Measurements from ENCODE around the gene TBX4.

The TBX4 gene

DNA sequence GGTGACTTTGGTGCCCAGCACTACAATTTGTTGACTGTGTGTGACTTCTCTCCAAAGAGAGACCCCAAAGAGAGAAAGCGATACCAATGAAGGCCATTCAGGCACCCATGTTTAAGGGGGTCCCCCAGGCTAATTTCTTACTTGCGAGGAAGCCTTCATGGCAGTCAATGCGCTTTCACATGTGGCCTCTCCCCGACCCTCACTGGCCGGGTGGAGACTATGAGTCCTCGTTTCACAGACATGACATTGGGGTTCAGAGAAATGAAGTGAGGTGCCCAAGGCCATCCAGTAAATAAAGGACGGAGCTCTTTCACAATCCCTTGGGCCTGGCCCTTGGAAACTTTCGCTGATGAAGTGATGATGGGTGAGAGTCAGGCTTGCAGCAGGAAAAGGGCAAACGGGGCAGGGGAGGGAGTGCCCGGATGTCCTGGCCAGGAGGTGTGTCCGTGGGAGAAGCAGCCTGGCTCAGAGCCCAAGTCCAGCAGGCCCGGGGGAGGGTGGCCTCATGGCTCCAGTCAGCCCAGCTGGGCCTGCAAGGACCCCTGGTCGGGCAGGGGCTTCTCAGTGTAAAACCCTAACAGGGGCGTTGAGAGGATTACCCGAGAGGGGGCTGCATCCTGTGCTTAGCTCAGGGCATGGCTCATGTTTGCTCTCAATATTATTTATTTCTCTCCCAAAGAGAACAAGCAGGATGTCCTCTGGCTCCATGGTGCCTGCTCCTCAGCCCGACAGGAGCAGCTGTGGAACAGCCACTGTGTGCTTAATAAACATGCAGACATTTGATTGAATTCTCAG, 37.9 kb upstream of the TBX4 start:
- H3K4me3 ChIP-seq (ENCODE audit: low read length in 2 of 2) = no peak overlapping the region
- no peaks in the 10 kb centered on the region for H3K36me3 ChIP-seq (ENCODE audit: control insufficient read depth in 2 of 2, insufficient read depth in 2 of 2, low read length in 2 of 2)
- no peak overlapping the region for H3K27ac ChIP-seq (ENCODE audit: low read depth in 2 of 2, low read length in 2 of 2)
- H3K27me3 ChIP-seq (ENCODE audit: control insufficient read depth in 2 of 2, insufficient read depth in 2 of 2, low read length in 2 of 2) = peaks cover 14 to 16% of the 10 kb centered on the region in 2 donors
- peaks cover 25 to 28% of the 10 kb centered on the region in 2 donors for H3K4me1 ChIP-seq (ENCODE audit: control insufficient read depth in 2 of 2, insufficient read depth in 2 of 2, low read length in 2 of 2)
- H3K9me3 ChIP-seq (ENCODE audit: control insufficient read depth in 2 of 2, low read length in 2 of 2) = no peaks in the 10 kb centered on the region
- H3K9ac ChIP-seq (ENCODE audit: low read depth in 1 of 2, low read length in 2 of 2) = no peak overlapping the region

- Histone ChIP-seq H3K4me1 (ENCODE audit: control insufficient read depth in 2 of 2, insufficient read depth in 2 of 2, low read length in 2 of 2) (peaks cover 25 to 27% of the 10 kb centered on the region in 2 donors), H3K27ac (ENCODE audit: low read depth in 2 of 2, low read length in 2 of 2) (no peak overlapping the region), H3K9ac (ENCODE audit: low read depth in 1 of 2, low read length in 2 of 2) (no peak overlapping the region), H3K36me3 (ENCODE audit: control insufficient read depth in 2 of 2, insufficient read depth in 2 of 2, low read length in 2 of 2) (no peaks in the 10 kb centered on the region), H3K9me3 (ENCODE audit: control insufficient read depth in 2 of 2, low read length in 2 of 2) (no peaks in the 10 kb centered on the region), H3K4me3 (ENCODE audit: low read length in 2 of 2) (no peak overlapping the region), H3K27me3 (ENCODE audit: control insufficient read depth in 2 of 2, insufficient read depth in 2 of 2, low read length in 2 of 2) (peaks cover 13% of the 10 kb centered on the region in 2 donors)
Measured at GRCh38 chr17:61414936-61415251, 37.3 kb upstream of the TBX4 start.

- Histone ChIP-seq H3K36me3 (ENCODE audit: control insufficient read depth in 2 of 2, insufficient read depth in 2 of 2, low read length in 2 of 2) (no peaks in the 10 kb centered on the region), H3K27me3 (ENCODE audit: control insufficient read depth in 2 of 2, insufficient read depth in 2 of 2, low read length in 2 of 2) (peaks cover 6 to 7% of the 10 kb centered on the region in 2 donors), H3K27ac (ENCODE audit: low read depth in 2 of 2, low read length in 2 of 2) (no peak overlapping the region), H3K4me3 (ENCODE audit: low read length in 2 of 2) (no peak overlapping the region), H3K4me1 (ENCODE audit: control insufficient read depth in 2 of 2, insufficient read depth in 2 of 2, low read length in 2 of 2) (peaks cover 20 to 23% of the 10 kb centered on the region in 2 donors), H3K9me3 (ENCODE audit: control insufficient read depth in 2 of 2, low read length in 2 of 2) (no peaks in the 10 kb centered on the region), H3K9ac (ENCODE audit: low read depth in 1 of 2, low read length in 2 of 2) (no peak overlapping the region)
Measured at GRCh38 chr17:61415374-61416210, 36.6 kb upstream of the TBX4 start.

GRCh38 chr17:61416211-61416539, 36.0 kb upstream of the TBX4 start:
- H3K27me3 ChIP-seq (ENCODE audit: control insufficient read depth in 2 of 2, insufficient read depth in 2 of 2, low read length in 2 of 2) = peaks cover 4 to 10% of the 10 kb centered on the region in 2 donors
- H3K4me1 ChIP-seq (ENCODE audit: control insufficient read depth in 2 of 2, insufficient read depth in 2 of 2, low read length in 2 of 2) = peaks cover 17 to 19% of the 10 kb centered on the region in 2 donors

DNA sequence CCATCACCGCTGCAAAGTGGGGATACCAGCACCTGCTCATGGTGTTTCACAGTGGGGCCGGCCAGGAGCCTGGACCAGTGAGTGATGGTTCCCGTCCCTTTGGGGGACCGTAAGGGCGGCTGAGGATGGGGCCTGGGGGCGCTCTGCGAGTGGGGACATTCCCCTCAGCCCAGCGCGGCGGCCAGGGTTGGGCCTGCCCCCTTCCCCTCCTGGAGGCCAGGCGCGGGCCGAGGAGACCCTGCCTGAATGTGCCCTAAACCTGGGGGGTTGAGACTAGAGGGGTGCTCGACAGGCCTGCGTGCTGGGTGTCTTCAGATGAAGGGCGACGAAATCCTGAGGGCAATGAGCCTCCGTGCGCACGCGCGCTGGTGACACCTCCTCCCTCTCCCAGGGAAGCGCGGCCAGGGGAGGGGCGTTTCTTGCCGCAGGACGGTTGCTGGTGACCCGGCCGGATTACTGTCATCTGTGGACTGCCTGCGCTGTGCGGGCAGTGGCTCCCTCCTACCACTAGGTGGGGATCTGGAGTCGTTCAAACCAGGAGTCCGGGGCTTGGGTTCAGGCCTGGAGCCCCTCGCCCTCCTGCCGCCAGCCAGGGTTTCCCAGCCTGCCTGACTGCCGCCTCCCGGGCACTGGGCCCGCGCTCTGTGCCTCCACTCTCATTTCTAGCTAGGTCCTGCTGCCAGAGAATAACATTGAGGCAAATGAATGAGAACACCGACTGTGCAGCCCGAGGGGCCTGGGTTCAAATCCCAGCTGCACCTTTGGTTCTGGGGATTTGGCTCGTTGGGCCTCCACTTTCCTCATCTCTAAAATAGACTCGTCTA, 35.5 kb upstream of the TBX4 start:
- Histone ChIP-seq H3K9ac (ENCODE audit: low read depth in 1 of 2, low read length in 2 of 2) (no peak overlapping the region), H3K9me3 (ENCODE audit: control insufficient read depth in 2 of 2, low read length in 2 of 2) (no peaks in the 10 kb centered on the region), H3K36me3 (ENCODE audit: control insufficient read depth in 2 of 2, insufficient read depth in 2 of 2, low read length in 2 of 2) (no peaks in the 10 kb centered on the region), H3K27ac (ENCODE audit: low read depth in 2 of 2, low read length in 2 of 2) (no peak overlapping the region), H3K27me3 (ENCODE audit: control insufficient read depth in 2 of 2, insufficient read depth in 2 of 2, low read length in 2 of 2) (peaks cover 0 to 12% of the 10 kb centered on the region in 2 donors), H3K4me3 (ENCODE audit: low read length in 2 of 2) (peak overlapping the region; percentile 10 to 26), H3K4me1 (ENCODE audit: control insufficient read depth in 2 of 2, insufficient read depth in 2 of 2, low read length in 2 of 2) (peaks cover 13 to 14% of the 10 kb centered on the region in 2 donors)

More at GRCh38 chr17:61416211-61416539, 36.0 kb upstream of the TBX4 start:
- no peak overlapping the region for H3K4me3 ChIP-seq (ENCODE audit: low read length in 2 of 2)
- H3K36me3 ChIP-seq (ENCODE audit: control insufficient read depth in 2 of 2, insufficient read depth in 2 of 2, low read length in 2 of 2) = no peaks in the 10 kb centered on the region
- no peaks in the 10 kb centered on the region for H3K9me3 ChIP-seq (ENCODE audit: control insufficient read depth in 2 of 2, low read length in 2 of 2)
- H3K27ac ChIP-seq (ENCODE audit: low read depth in 2 of 2, low read length in 2 of 2) = no peak overlapping the region
- H3K9ac ChIP-seq (ENCODE audit: low read depth in 1 of 2, low read length in 2 of 2) = no peak overlapping the region

DNA sequence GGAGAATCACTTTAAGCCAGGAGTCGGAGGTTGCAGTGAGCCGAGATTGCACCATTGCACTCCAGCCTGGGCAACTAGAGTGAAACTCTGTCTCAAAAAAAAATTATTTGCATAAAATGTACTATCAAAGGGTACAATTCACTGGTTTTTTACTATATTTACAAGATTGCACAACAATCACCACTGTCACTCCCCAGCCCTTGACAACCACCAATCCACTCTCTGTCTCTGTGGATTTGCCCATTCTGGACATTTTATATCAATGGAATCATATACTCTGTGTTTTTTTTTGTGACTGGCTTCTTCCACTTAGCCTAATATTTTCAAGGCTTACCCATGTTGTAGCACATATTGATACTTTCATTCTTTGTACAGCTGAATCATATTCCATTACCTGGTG, 33.8 kb upstream of the TBX4 start:
- peaks cover 0 to 11% of the 10 kb centered on the region in 2 donors for H3K27me3 ChIP-seq (ENCODE audit: control insufficient read depth in 2 of 2, insufficient read depth in 2 of 2, low read length in 2 of 2)
- H3K27ac ChIP-seq (ENCODE audit: low read depth in 2 of 2, low read length in 2 of 2) = no peak overlapping the region
- H3K4me1 ChIP-seq (ENCODE audit: control insufficient read depth in 2 of 2, insufficient read depth in 2 of 2, low read length in 2 of 2) = peaks cover 6 to 8% of the 10 kb centered on the region in 2 donors

GRCh38 chr17:61419496-61420046, 32.7 kb upstream of the TBX4 start:
- H3K36me3 ChIP-seq (ENCODE audit: control insufficient read depth in 2 of 2, insufficient read depth in 2 of 2, low read length in 2 of 2) = no peaks in the 10 kb centered on the region
- H3K27me3 ChIP-seq (ENCODE audit: control insufficient read depth in 2 of 2, insufficient read depth in 2 of 2, low read length in 2 of 2) = peaks cover 0 to 9% of the 10 kb centered on the region in 2 donors
- H3K4me3 ChIP-seq (ENCODE audit: low read length in 2 of 2) = no peak overlapping the region
- H3K27ac ChIP-seq (ENCODE audit: low read depth in 2 of 2, low read length in 2 of 2) = no peak overlapping the region
- no peaks in the 10 kb centered on the region for H3K9me3 ChIP-seq (ENCODE audit: control insufficient read depth in 2 of 2, low read length in 2 of 2)
- H3K4me1 ChIP-seq (ENCODE audit: control insufficient read depth in 2 of 2, insufficient read depth in 2 of 2, low read length in 2 of 2) = peaks cover 2 to 6% of the 10 kb centered on the region in 2 donors
- H3K9ac ChIP-seq (ENCODE audit: low read depth in 1 of 2, low read length in 2 of 2) = no peak overlapping the region

More for the DNA sequence above, 33.8 kb upstream of the TBX4 start:
- Histone ChIP-seq H3K36me3 (ENCODE audit: control insufficient read depth in 2 of 2, insufficient read depth in 2 of 2, low read length in 2 of 2) (no peaks in the 10 kb centered on the region), H3K9me3 (ENCODE audit: control insufficient read depth in 2 of 2, low read length in 2 of 2) (no peaks in the 10 kb centered on the region), H3K4me3 (ENCODE audit: low read length in 2 of 2) (no peak overlapping the region), H3K9ac (ENCODE audit: low read depth in 1 of 2, low read length in 2 of 2) (no peak overlapping the region)

DNA sequence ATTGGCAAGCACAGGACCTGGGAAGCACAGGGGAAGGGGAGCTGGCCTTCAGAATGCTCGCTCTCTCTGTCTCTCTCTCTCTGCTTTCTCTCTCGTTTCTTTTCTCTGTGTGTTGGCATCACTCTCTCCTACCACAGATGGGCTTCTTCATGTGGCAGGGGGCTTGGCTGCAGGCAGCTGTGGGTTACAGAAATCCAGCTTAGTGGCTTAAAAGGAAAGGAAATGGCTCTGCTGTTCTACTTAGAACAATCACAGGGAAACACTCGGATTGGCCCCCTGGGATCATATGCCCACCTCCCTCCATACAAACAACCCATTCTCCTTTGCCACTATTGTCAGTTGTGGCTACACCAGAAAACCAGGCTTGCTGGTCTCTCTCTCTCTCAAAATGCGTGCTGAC, 32.2 kb upstream of the TBX4 start:
- Histone ChIP-seq H3K27ac (ENCODE audit: low read depth in 2 of 2, low read length in 2 of 2) (no peak overlapping the region), H3K27me3 (ENCODE audit: control insufficient read depth in 2 of 2, insufficient read depth in 2 of 2, low read length in 2 of 2) (peaks cover 0 to 9% of the 10 kb centered on the region in 2 donors)

DNA sequence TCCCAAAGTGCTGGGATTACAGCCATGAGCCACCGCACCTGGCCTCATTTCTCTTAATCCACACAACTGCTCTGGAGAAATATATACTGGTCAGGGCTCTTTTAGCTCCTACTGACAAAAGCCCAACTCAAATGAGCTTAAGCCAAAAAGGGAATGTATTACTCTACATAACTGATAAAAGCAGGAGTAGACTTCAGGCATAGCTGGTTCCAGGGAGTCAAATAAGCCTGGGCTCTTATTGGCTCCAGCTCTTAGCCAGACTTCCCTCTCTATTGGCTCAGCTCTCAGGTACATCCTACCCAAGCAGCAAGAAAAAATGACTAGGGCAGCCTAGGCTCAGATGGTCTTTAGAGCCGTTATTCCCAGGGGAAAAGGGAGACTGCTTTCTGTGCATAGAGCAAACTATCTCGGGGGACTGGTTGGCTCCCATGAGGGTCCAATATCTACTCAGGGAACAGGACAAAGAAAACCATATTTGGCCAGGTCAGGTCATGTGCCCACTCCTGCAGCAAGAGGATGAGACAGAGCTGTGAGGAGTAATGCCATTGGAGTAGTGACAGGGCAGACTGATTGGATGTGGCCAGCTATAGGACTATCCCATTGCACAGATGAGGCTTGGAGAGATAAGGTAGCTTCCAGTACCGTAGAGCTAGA, 31.4 kb upstream of the TBX4 start:
- Histone ChIP-seq H3K4me1 (ENCODE audit: control insufficient read depth in 2 of 2, insufficient read depth in 2 of 2, low read length in 2 of 2) (peaks cover 0 to 6% of the 10 kb centered on the region in 2 donors), H3K4me3 (ENCODE audit: low read length in 2 of 2) (no peak overlapping the region), H3K9ac (ENCODE audit: low read depth in 1 of 2, low read length in 2 of 2) (no peak overlapping the region), H3K27me3 (ENCODE audit: control insufficient read depth in 2 of 2, insufficient read depth in 2 of 2, low read length in 2 of 2) (peaks cover 0 to 11% of the 10 kb centered on the region in 2 donors), H3K36me3 (ENCODE audit: control insufficient read depth in 2 of 2, insufficient read depth in 2 of 2, low read length in 2 of 2) (no peaks in the 10 kb centered on the region), H3K9me3 (ENCODE audit: control insufficient read depth in 2 of 2, low read length in 2 of 2) (no peaks in the 10 kb centered on the region), H3K27ac (ENCODE audit: low read depth in 2 of 2, low read length in 2 of 2) (no peak overlapping the region)

More for the DNA sequence above, 32.2 kb upstream of the TBX4 start:
- Histone ChIP-seq H3K9me3 (ENCODE audit: control insufficient read depth in 2 of 2, low read length in 2 of 2) (no peaks in the 10 kb centered on the region), H3K9ac (ENCODE audit: low read depth in 1 of 2, low read length in 2 of 2) (no peak overlapping the region), H3K4me3 (ENCODE audit: low read length in 2 of 2) (no peak overlapping the region), H3K36me3 (ENCODE audit: control insufficient read depth in 2 of 2, insufficient read depth in 2 of 2, low read length in 2 of 2) (no peaks in the 10 kb centered on the region), H3K4me1 (ENCODE audit: control insufficient read depth in 2 of 2, insufficient read depth in 2 of 2, low read length in 2 of 2) (peaks cover 0 to 6% of the 10 kb centered on the region in 2 donors)

Measured in mucosa of rectum (tissue), 2 donors.